ENCODE results near the gene PSMD13. TPM values are rescaled to one million over a fixed set of nuclear protein-coding genes. Genes with fewer than 3 reads are reported as not detected.

The PSMD13 gene
- total and polyA plus RNA-seq, 2 of the 13 experiments (the other 11 are each of a cell fraction or from before 2014, with no cell fraction given), result 83.0 to 117 TPM

DNA sequence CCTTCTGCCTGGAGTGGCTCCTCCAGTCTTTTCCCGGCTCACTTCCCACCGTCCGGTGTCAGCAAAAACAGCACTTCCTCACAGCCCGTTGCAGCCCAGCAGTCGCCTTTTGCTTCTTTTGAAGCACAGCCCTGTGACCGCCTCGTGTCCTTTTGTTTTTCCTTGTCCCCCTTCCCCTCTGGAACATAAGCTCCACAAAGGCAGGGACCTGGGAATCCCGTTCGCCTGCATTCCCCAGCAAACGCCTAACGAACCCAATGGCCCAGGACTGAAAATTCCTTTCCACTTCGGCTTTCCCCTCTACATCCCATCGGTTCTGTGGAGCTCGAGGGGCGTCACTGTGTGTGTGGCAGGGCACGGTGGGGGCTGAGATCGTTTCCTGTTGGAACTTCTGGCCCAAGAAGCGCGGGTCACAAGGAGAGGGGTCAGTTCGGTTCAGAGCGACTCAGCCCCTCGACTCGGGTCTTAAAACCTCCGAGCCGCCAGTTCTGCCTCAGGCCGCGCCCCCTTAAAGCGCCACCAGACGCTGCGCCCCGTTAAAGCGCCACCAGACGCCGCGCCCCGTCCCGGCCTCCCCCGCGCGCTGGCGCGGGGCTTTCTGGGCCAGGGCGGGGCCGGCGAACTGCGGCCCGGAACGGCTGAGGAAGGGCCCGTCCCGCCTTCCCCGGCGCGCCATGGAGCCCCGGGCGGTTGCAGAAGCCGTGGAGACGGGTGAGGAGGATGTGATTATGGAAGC lies 28.4 kb upstream of the PSMD13 start (continued):
- TF ChIP-seq IRF2 (CRISPR knock-in tag; IDR thresholded peaks at IDR 0.05) (0 out of 2 replicates have a peak, but pooled peaks have one; percentile 25), EP300 (IDR thresholded peaks at IDR 0.05; ENCODE audit: low read depth in 2 of 2, low read length in 2 of 2) (no peak), EP300 (CRISPR knock-in tag; IDR thresholded peaks at IDR 0.05; ENCODE audit: borderline replicate concordance) (no peak), FOXJ3 (CRISPR knock-in tag; IDR thresholded peaks at IDR 0.05; ENCODE audit: borderline replicate concordance) (no peak), TARDBP (CRISPR knock-in tag; IDR thresholded peaks at IDR 0.05) (0 out of 2 replicates have a peak, but pooled peaks have one; percentile 53), ZNF331 (CRISPR knock-in tag; IDR thresholded peaks at IDR 0.05) (no peak), ISL2 (CRISPR knock-in tag; IDR thresholded peaks at IDR 0.05) (0 out of 2 replicates have a peak, but pooled peaks have one; percentile 7), ZNF775 (CRISPR knock-in tag; IDR thresholded peaks at IDR 0.05; ENCODE audit: borderline replicate concordance) (no peak), ZKSCAN5 (CRISPR knock-in tag; IDR thresholded peaks at IDR 0.05) (no peak), PCBP2 (optimal IDR thresholded peaks at IDR 0.05; ENCODE audit: low read depth, low read length, poor library complexity, severe bottlenecking) (no peak), RAD21 (CRISPR knock-in tag; IDR thresholded peaks at IDR 0.05) (0 out of 2 replicates have a peak, but pooled peaks have one; percentile 25), ZBTB21 (CRISPR knock-in tag; IDR thresholded peaks at IDR 0.05) (no peak), ZNF703 (CRISPR knock-in tag; IDR thresholded peaks at IDR 0.05; ENCODE audit: borderline replicate concordance) (no peak), ATAD3A (CRISPR knock-in tag; IDR thresholded peaks at IDR 0.05) (no peak), CBFB (CRISPR knock-in tag; IDR thresholded peaks at IDR 0.05) (no peak), ZNF598 (CRISPR knock-in tag; IDR thresholded peaks at IDR 0.05; ENCODE audit: borderline replicate concordance) (peak; percentile 30; the same call in 1 of the 2 replicates), TBP (CRISPR knock-in tag; IDR thresholded peaks at IDR 0.05) (no peak), HNRNPK (IDR thresholded peaks at IDR 0.05; ENCODE audit: low read depth, low read length, poor library complexity, severe bottlenecking) (peak; percentile 32), ZNF605 (CRISPR knock-in tag; IDR thresholded peaks at IDR 0.05) (no peak), PHF5A (CRISPR knock-in tag; IDR thresholded peaks at IDR 0.05; ENCODE audit: low read depth, unreplicated experiment) (no peak), SMYD3 (CRISPR knock-in tag; IDR thresholded peaks at IDR 0.05) (no peak), ZNF124 (CRISPR knock-in tag; IDR thresholded peaks at IDR 0.05) (no peak), KLF16 (CRISPR knock-in tag; IDR thresholded peaks at IDR 0.05) (no peak)
- TF ChIP-seq, protein P1, sequence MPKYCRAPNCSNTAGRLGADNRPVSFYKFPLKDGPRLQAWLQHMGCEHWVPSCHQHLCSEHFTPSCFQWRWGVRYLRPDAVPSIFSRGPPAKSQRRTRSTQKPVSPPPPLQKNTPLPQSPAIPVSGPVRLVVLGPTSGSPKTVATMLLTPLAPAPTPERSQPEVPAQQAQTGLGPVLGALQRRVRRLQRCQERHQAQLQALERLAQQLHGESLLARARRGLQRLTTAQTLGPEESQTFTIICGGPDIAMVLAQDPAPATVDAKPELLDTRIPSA (CRISPR knock-in tag; IDR thresholded peaks at IDR 0.05; ENCODE audit: borderline replicate concordance), result no peak
- TF ChIP-seq, protein P2, sequence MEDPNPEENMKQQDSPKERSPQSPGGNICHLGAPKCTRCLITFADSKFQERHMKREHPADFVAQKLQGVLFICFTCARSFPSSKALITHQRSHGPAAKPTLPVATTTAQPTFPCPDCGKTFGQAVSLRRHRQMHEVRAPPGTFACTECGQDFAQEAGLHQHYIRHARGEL (CRISPR knock-in tag; IDR thresholded peaks at IDR 0.05), result no peak
- TF ChIP-seq, protein P3, sequence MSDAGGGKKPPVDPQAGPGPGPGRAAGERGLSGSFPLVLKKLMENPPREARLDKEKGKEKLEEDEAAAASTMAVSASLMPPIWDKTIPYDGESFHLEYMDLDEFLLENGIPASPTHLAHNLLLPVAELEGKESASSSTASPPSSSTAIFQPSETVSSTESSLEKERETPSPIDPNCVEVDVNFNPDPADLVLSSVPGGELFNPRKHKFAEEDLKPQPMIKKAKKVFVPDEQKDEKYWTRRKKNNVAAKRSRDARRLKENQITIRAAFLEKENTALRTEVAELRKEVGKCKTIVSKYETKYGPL (CRISPR knock-in tag; IDR thresholded peaks at IDR 0.05), result 0 out of 2 replicates have a peak, but pooled peaks have one; percentile 36

Data from HepG2 (cell line).